Mucosa of descending colon (tissue), 3 donors: ENCODE results near the gene LRRC41. TPM values are rescaled to one million over a fixed set of nuclear protein-coding genes. Genes with fewer than 3 reads are reported as not detected.

ENCODE experiments used
- ATAC-seq: fragments of 200-7000 bp; cut with Tn5 transposase; one replicate; pipeline ENCODE4 v1.9.1; 2020; ENCODE audit warnings: mild to moderate bottlenecking, moderate library complexity
- DNase-seq, 3 donors: peaks; one replicate each; pipeline ENCODE4 v3.0.0-alpha.2; 2020
- H3K36me3 ChIP-seq: fragments of 200-600 bp; one replicate; pipeline ENCODE4 v1.8.0; 2021; ENCODE audit warnings: low read depth, mild to moderate bottlenecking
- H3K4me1 ChIP-seq: fragments of 200-600 bp; one replicate; pipeline ENCODE4 v1.8.0; 2021; ENCODE audit warnings: low read depth, mild to moderate bottlenecking
- H3K4me3 ChIP-seq: fragments of 200-600 bp; one replicate; pipeline ENCODE4 v1.8.0; 2021; ENCODE audit warnings: mild to moderate bottlenecking
- H3K9me3 ChIP-seq: fragments of 200-600 bp; one replicate; pipeline ENCODE4 v1.8.0; 2021; ENCODE audit warnings: mild to moderate bottlenecking
- intact Hi-C, 2 donors: fragments of 100-400 bp; cut with DNase I in 1 of 2; cut with micrococcal nuclease in 1 of 2; formaldehyde crosslinking; loops; one replicate each; pipeline versions ENCODE4 v1.11.0 to v1.11.1; 2022; cut with DNase I, micrococcal nuclease
- total RNA-seq, 3 donors: library from RNA; stranded (reverse); fragmentation: NEBNext Ultra II Directional in 2 of 3; extraction: Animal tissue kit (Norgen Biotek cat#: 25700) in 2 of 3; gene quantifications; one replicate each; pipeline versions ENCODE4 v1.2.1 to v1.2.4, GENCODE V29; 2021 to 2023
- TF ChIP-seq, protein P1 (sequence below): fragments of 200-600 bp; IDR thresholded peaks from one replicate; pipeline ENCODE4 v1.8.0; 2022; ENCODE audit warnings: antibody characterized with exemption, mild to moderate bottlenecking
- donor health status: DM: no; HTN: no; CAD: no; lungs with moderate emphysema.
- donor health status: DM: no; HTN: no; CAD: no.
- donor health status: DM: no; HTN: yes; CAD: no.

Gene LRRC41
- total RNA-seq, 3 donors from 2014 or later, result 41.8 to 56.0 (median 43.1) TPM

DNA sequence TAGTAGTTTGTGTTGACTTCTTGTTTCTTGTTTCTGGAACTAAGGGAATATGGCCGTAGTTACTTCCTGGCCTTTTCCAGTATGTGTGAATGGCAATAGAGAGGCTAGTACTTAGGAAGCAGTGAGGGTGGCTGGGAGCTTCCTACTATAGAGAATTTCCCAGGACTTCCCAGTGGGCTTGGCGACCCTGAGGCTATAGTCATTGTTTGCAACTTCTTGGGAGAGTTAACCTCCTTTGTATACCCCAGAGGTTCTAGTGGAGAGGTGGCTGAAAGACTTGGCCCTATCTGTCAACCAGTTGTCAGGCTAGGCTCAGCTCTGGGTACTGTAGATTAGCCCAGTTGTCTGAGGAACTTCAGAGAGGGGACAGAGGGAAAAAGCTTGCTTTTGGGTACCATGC lies 40.3 kb downstream of the LRRC41 start:
- ATAC-seq (no peak), DNase-seq (no peak)
- intact Hi-C loops, result no loop called here
- Histone ChIP-seq H3K9me3 (no peaks in the 10 kb centered on the region), H3K36me3 (no peaks in the 10 kb centered on the region), H3K4me1 (no peaks in the 10 kb centered on the region), H3K4me3 (no peak overlapping the region)
- TF ChIP-seq, protein P1, sequence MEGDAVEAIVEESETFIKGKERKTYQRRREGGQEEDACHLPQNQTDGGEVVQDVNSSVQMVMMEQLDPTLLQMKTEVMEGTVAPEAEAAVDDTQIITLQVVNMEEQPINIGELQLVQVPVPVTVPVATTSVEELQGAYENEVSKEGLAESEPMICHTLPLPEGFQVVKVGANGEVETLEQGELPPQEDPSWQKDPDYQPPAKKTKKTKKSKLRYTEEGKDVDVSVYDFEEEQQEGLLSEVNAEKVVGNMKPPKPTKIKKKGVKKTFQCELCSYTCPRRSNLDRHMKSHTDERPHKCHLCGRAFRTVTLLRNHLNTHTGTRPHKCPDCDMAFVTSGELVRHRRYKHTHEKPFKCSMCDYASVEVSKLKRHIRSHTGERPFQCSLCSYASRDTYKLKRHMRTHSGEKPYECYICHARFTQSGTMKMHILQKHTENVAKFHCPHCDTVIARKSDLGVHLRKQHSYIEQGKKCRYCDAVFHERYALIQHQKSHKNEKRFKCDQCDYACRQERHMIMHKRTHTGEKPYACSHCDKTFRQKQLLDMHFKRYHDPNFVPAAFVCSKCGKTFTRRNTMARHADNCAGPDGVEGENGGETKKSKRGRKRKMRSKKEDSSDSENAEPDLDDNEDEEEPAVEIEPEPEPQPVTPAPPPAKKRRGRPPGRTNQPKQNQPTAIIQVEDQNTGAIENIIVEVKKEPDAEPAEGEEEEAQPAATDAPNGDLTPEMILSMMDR, result no peak

DNA sequence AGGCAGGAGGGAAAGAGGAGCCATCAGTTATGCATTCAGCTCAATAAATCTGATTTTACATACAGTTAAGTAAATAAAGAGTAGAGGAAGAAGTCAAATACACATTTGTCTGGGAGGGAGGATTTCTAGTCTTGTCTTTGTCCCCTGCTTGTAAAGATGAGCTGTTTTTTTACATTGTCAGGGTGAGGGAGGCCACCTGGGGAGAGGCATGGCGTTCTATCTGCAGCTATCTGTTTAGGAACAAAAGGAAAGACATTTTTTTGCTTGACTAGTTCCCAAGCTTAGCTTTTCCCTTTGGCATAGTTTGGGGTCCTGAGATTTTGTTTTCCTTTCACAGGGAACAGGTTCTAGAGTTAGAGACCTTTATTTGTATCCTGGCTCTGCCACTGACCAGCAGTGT lies 40.9 kb downstream of the LRRC41 start:
- TF ChIP-seq, protein P1, result no peak
- Histone ChIP-seq H3K4me3 (no peak overlapping the region), H3K9me3 (no peaks in the 10 kb centered on the region), H3K36me3 (no peaks in the 10 kb centered on the region), H3K4me1 (no peaks in the 10 kb centered on the region)
- intact Hi-C loops, result no loop called here
- DNase-seq (no peak), ATAC-seq (no peak)

DNA sequence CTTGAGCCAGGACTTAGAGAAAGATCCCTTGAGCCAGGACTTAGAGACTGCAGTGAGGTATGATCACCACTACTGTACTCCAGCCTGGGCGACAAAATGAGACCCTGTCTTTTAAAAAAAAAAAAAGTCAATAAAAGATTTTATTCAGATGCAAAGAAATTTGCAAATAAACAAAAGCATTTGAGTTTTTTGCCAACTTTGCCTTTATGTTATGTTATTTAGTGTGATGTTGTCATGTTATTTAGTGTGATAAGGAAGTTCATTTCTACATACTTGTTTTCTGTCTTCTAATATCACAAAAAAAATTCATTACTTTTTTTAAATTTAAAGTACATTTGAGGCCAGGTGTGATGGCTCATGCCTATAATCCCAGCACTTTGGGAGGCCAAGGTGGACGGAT lies 46.9 kb downstream of the LRRC41 start:
- H3K4me3 ChIP-seq, result no peak overlapping the region
- no peak for ATAC-seq
- TF ChIP-seq, protein P1, result no peak
- no peak for DNase-seq
- intact Hi-C loops, result no loop called here
- no peaks in the 10 kb centered on the region for H3K4me1 ChIP-seq
- no peaks in the 10 kb centered on the region for H3K9me3 ChIP-seq
- H3K36me3 ChIP-seq, result no peaks in the 10 kb centered on the region

DNA sequence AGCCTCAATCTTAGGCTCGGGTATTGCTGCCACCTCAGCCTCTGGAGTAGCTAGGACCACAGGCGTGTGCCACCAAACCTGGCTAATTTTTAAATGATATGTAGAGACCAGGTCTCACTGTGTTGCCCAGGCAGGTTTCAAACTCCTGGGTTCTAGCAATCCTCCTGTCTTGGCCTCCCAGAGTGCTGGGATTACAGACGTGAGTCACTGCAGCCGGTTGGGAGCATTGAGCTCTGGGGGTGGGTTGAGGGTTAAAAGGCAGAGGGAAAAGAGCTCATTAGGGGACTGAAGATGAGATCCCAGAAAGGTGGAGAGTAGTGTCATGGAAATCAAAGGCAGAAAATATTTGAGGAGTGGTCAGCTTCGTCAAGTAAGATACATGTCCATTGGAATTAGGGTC lies 48.7 kb downstream of the LRRC41 start:
- DNase-seq, result no peak
- Histone ChIP-seq H3K4me3 (no peak overlapping the region), H3K36me3 (no peaks in the 10 kb centered on the region), H3K9me3 (no peaks in the 10 kb centered on the region), H3K4me1 (no peaks in the 10 kb centered on the region)
- TF ChIP-seq, protein P1, result no peak
- intact Hi-C loops, result no loop called here
- ATAC-seq, result no peak

DNA sequence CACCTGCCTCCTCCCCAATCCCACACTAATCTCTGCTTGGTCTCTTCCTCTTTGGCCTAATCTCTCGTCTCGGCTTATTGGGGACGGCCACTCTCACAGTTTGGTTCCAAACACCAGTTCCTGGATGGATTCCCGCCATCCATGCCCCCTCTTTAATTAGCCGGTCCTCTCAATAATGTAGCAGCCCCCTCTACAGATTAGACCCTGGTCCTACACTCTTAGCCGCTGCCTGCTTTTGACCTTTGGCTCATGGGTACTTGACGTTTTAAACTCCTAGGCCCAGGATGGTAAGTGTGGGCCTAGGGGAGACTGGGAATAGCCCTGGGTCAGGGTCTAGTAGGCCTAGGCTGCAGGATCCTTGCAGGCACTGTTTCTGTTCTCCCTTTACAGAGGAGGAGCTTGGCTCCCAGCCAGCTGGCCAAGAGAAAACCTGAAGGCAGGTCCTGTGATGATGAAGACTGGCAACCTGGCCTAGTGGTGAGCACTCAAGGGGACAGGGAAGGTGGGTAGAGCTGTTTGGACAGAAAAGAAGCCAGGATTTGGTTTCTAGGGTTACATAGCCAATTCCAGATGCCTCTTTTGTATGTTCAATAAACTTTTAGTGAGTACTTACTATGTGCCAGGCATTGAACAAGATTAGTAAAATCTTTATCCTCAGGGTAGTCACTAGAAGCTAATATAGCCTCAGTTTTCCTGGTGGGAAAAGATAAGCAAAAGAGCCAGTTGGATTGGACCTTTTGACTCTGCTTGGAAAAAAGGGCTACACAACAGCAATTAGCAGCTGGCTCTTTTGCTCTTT lies 55.1 kb downstream of the LRRC41 start:
- DNase-seq (peak; percentile 59 to 65 (median 64)), ATAC-seq (peak; percentile 3)
- peaks cover 12% of the 10 kb centered on the region for H3K4me1 ChIP-seq
- H3K36me3 ChIP-seq, result no peaks in the 10 kb centered on the region
- H3K4me3 ChIP-seq, result peak overlapping the region; percentile 30
- H3K9me3 ChIP-seq, result no peaks in the 10 kb centered on the region
- intact Hi-C loops, result no loop called here
- TF ChIP-seq, protein P1, result no peak
